DMS53 treated with DMSO at 0.1 percent for 48 hours (cell line): ENCODE measurements around the gene PREPL.
"Not testable (repeated sequence)": the region's sequence is repeated elsewhere in the genome, so short reads cannot be mapped to it uniquely, and the experiment has no call there.

Experiments used
- DNase-seq: peaks from one replicate; lab custom pipeline; 2025; ENCODE audit not compliant: unreplicated experiment; lab: John Stamatoyannopoulos, UW

Gene PREPL

DNA sequence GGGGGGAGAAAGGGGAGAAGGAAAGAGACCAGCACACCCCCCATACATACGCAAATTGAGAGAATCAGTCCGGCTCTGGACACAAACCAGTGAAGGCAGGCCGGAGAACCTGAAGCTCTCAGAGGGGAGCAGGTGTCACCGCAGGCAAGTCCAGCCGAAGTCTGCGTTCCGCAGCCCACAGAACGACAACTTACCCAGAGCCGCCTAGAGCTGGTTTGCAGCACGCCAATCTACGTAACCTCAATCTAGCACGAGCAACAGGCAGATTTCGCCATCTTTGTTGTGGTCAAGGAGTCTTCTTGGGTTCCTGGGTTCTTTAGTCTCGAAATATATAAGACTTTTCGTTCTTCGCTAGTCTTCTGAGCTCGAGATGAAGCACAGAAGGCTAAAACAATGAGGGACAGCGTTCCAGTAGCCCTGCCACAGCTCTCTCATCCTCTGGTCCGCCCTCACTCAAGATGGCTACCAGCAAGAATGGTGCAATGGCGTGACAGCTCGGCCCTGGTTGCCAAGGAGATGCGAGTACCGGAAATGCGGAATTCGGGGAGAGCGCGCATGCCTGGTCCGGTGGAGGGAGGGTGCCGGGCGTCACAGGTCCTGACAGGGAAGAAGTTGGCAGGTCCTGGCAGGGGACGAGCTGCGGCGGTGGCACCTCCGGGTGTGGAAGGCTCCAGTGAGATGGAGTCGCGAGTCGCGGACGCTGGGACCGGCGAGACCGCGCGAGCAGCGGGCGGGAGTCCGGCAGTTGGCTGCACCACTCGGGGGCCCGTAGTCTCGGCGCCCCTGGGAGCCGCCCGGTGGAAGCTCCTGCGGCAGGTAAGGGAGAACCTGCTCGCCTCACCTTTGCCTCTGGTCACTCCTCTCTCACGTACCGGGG is at the start of gene PREPL, which contains the start of gene CAMKMT:
Gene PREPL (minus strand): TSS at position 165 of the 877 bp plus-strand sequence. CDS start 15,152 bp downstream, outside the sequence.
Gene CAMKMT (plus strand): TSS at position 618 of the 877 bp plus-strand sequence.
- peak; percentile 92 for DNase-seq

GRCh38 chr2:44398243-44398897 is 37.1 kb upstream of the PREPL start:
- no peak for DNase-seq

DNA sequence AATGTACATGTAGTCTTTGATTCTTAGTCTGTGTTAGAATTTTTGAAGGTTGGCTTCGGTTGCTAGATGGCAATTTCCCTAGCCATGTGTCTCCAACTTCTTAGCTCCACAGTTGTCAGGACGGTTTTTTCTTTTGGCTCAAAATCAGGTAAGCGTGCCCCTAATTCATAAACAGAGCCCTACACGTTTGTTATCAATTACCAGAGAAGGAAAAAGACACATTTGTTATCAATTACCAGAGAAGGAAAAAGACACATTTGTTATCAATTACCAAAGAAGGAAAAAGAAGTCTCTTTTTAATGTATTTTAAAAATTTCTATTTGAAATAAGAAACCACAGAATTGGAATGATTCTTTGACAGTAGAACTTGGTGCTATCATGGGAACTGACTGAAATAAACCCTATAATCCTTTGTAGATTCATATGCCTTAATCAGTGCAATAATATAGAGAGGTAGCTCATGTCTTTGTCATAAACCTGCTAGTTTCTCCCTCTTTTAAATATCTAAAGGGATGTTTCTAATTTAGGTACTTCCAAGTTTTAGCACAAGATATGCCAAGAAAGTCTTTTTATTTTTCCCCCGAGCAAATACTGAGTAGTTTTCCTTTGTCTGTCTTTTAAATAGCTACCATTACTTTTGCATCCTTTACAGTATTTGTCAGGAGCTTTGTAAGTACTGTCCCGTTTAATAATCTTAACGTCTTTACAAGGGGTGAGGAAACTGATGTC is 36.3 kb upstream of the PREPL start:
- DNase-seq: no peak

GRCh38 chr2:44392338-44392943 is 31.1 kb upstream of the PREPL start:
- peak; percentile 33 for DNase-seq

- DNase-seq: no peak
These were observed 28.6 kb upstream of the PREPL start for GRCh38 chr2:44389895-44390294.

DNA sequence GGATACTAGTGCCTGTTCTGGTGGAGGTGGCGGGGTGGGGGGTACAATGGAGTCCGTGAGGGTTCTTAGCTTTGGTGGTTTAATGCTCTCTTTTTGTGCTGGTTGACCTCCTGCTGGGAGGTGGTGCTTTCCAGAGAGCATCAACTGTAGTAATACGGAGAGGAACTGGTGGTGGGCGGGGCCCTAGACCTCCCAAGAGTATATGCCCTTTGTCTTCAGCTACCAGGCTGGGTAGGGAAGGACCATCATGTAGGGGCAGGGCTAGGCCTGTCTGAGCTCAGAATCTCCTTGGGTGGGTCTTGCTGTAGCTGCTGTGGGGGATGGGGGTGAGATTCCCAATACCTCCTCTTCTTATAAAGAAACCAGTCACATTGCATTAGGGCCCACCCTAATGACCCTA is 27.6 kb upstream of the PREPL start:
- DNase-seq: no peak

DNA sequence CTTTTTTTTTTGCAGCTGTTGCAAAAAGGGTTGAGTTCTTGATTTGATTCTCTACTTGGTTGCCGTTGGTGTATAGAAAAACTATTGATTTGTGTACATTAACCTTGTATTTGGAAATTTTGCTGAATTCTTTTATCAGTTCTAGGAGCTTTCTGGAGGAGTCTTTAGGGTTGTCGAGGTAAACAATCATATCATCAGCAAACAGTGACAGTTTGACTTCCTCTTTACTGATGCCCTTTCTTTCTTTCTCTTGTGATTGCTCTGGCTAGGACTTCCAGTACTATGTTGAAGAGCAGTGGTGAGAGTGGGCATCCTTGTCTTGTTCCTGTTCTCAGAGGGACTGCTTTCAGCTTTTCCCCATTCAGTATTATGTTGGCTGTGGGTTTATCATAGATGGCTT is 23.9 kb upstream of the PREPL start:
- DNase-seq: not testable (repeated sequence)

DNA sequence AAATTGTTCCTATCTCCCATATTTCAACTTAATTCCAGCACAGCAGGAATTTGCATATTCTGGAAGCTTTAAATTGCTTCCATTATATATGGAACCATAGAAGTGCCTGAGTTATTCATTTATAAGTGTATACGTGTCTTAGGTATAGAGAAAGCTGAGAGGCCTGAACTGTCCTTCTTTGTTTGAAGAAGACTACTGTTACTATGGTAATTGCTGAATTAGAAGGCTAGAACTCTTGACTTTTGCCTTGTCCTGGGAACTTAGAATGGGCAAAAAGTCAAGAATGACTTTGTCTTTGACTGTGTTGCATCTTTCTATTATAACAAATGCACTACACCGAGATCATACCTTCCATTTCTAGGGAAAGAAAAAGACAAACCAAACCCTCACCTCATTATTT is 16.2 kb upstream of the PREPL start:
- no peak for DNase-seq

- no peak for DNase-seq
These were observed 11.0 kb upstream of the PREPL start for GRCh38 chr2:44372246-44372645.

DNA sequence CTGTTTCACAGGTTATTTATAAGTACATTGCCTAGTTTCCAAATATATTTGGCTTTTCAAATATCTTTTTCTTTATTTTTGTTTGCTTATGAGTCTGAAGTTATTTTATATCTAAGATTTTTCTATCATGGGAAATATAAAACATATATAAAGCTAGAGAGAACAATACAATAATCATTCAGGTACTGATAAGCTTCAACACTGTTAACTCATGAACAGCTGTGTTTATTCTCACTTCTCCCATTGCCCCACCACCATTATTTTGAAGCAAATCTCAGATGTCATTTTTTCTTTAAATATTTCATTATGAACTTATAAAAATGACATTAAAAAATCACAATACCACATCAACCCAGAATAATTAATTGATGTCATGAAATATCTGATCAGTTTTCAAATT is 10.2 kb upstream of the PREPL start:
- no peak for DNase-seq

DNA sequence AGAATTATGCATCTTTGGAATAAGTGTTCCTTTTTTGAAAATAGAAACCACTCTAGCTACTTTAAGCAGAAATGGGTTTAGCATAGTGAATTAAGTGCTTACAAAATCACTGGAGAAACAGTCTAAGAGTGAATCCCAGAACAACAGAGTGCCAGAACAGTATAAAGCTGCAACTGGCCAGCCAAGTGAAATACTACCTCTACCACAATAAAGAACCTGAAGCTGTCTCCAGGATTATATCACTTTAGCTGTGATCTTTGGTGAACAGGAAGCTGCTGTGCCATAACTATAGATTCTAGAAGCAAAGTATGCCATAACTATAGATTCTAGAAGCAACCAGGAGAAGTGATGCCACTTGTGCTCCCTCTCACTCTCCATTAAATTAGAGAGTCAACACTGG is 8.1 kb upstream of the PREPL start:
- no peak for DNase-seq

DNA sequence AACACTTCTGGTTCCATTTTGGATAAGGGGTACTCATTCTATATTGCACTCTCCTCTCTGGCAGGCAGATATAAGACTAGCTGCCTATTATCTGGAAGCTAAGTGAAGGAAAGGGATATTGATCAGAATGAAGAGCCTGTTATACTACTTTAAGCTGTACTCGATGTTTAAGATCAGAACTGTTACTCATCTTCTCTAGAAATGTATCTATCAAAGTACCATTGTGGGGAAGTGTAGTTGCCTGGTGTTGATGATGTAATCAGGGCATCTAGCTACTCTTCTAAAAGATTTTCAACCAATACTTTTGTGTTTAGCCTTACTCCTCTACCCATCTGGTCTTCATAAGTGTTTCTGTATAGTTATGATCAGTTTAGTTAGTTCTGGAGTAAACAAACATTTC is 6.3 kb upstream of the PREPL start:
- no peak for DNase-seq

GRCh38 chr2:44364604-44365003 is 3.3 kb upstream of the PREPL start:
- no peak for DNase-seq

DNA sequence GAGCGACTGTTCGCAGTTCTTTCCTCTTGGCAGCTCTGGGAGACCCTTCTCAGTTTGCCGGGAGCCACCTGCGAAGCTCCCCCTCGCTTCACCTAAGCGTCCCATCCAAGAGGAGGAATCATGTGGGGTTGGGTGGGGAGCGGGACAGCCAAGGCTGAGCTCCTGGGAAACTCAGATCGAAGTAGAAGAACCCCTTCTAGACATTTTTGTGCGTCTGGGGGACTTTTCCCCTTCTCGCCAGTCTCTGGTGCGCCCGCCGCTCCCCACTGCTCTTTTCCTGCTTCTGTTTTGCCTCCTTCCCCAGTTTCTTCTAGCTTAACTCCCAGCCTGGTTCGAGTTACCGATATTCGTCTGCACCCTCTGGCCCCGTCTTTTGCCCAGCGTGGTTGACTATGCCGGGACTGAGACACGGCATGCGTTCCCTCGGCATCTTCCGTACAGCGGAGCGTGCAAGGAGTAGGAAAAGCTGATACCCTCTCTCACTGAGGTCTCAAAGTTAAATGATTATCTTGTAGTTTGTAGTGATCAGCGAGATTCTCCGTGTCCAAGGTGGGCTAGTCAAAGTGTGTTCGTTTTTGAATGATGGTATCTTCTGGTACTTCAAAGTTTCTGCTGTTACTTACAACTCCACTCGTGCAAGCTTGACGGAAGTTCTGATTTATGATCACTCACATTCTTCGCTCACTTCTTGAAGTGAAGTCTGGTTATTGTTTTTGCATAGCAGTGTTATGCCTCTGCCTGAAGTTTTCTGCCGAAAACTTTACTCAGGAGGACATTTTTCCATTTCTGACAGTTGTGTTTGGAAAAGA is 1.1 kb upstream of the PREPL start:
- DNase-seq: no peak

DNA sequence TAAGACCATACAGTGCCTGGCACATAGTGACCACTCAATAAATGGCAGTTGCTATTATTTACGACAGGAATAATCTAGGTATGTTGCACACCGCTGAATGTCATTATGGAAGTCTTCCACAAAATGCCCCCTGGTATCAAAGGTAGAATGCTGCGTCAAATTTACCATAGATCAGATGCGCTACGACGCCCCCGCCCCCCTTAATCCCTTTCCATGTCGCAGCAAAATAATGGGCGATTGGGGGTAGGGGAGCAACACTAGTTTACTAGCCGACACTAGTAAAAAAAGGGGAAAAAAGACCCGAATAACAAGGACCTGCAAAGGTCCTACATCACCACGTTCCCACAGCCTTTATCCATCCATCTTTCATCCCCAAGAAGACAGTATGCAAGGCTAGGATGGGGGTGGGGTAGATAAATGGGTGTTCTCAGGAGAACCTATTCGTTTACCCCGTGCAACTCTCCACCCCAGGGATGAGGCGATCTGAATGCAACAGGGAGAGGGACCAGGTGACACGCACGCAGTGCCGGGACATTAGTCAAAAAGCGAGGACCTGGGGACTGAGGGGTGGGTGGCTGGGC is 455 bp downstream of the PREPL start:
- DNase-seq: peak; percentile 48

- DNase-seq: peak; percentile 73
These were observed 2.8 kb downstream of the PREPL start for GRCh38 chr2:44358503-44358902.

- no peak for DNase-seq
These were observed 6.5 kb downstream of the PREPL start for GRCh38 chr2:44354761-44355160.

DNA sequence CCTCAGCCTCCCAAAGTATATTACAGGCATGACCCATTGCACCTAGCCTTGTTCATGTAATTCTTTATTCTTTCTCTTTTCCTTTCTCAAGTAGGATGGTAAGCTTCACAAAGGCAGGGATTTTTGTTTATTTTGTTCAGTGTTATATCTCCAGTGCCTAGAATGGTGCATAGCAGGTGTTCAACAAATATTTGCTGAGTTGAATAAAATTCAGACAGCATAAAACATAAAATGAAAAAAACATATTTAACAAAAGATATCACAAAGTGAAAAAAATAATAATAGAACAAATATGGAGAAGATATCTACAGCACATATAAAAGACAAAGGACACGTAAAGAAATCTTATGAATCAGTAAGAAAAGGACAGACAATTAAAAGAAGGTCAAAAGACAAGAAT is 8.8 kb downstream of the PREPL start:
- no peak for DNase-seq

- DNase-seq: no peak
These were observed 9.6 kb downstream of the PREPL start for GRCh38 chr2:44351676-44352075.

GRCh38 chr2:44351088-44351487 is 10.2 kb downstream of the PREPL start:
- no peak for DNase-seq
